AG04450 (cell line): ENCODE results near the gene SRA1. TPM values are rescaled to one million over a fixed set of nuclear protein-coding genes. Genes with fewer than 3 reads are reported as not detected.

Source experiments
- CTCF ChIA-PET: fragments of 300-600, 350-600 bp; formaldehyde crosslinking; extraction: SDS; loops from one replicate; lab custom pipeline; 2022; ENCODE audit warnings: antibody characterized with exemption, inconsistent platforms; lab: Charles Lee
- POLR2A ChIA-PET: fragments of 350-600 bp; formaldehyde crosslinking; extraction: SDS; loops from one replicate; lab custom pipeline; 2021; ENCODE audit warnings: antibody characterized with exemption, inconsistent platforms; lab: Yijun Ruan, JAX
- DNase-seq: peaks from one replicate; pipeline ENCODE4 v3.0.0-alpha.2; 2011; ENCODE audit warnings: low read depth, low spot score
- H3K27ac ChIP-seq: one replicate; pipeline ENCODE4 v1.5.1; 2012; ENCODE audit warnings: low read depth, low read length, control low read depth
- H3K27me3 ChIP-seq: one replicate; pipeline ENCODE4 v1.6.0; 2012; ENCODE audit warnings: low read length; ENCODE audit not compliant: control insufficient read depth, insufficient read depth
- H3K4me3 ChIP-seq: 2 replicates; pipeline ENCODE4 v1.5.1; 2011; ENCODE audit warnings: mild to moderate bottlenecking, low read depth, low read length, control low read depth
- H3K9me3 ChIP-seq: 2 replicates; pipeline ENCODE4 v1.5.1; 2012; ENCODE audit warnings: low read length; ENCODE audit not compliant: control insufficient read depth, insufficient read depth
- CTCF ChIP-seq: IDR thresholded peaks from 2 replicates; pipeline ENCODE4 v1.5.1; 2011; ENCODE audit warnings: low read depth, low read length, control low read depth, inconsistent platforms
- polyA plus RNA-seq: library from polyadenylated mRNA; depleted of rRNA; stranded (reverse); fragments of >200 nt; gene quantifications from 2 replicates; pipeline ENCODE4 v1.2.3, GENCODE V29; 2011; rRNA removed
- small RNA-seq: library from RNA; depleted of rRNA; stranded (forward); fragments of <200 nt; gene quantifications from one replicate; pipeline ENCODE3, GENCODE V24; 2012; ENCODE audit warnings: low read depth; ENCODE audit not compliant: insufficient read length

SRA1 gene
- polyA plus RNA-seq, 1 experiment: 52.8 TPM

GRCh38 chr5:140502834-140503233 is 54.4 kb downstream of the SRA1 start:
- ChIA-PET CTCF (interaction anchor here (0.9 kb wide), 1 partner anchor 130 kb away, joined by 3 read pairs; no protein-coding TSS in a partner anchor), POLR2A (no interaction called here)
- H3K4me3 ChIP-seq: no peak overlapping the region
- no peak overlapping the region for H3K27ac ChIP-seq
- no peaks in the 10 kb centered on the region for H3K27me3 ChIP-seq
- H3K9me3 ChIP-seq: no peaks in the 10 kb centered on the region
- no peak for TF ChIP-seq CTCF
- DNase-seq: no peak

Small RNAs within 50 kb of the gene (small RNA-seq; reads per million reads assigned to genes)
- gene RF00279 (not detected), gene RF00443 (not detected)

Other genes with a start within 250 kb of the SRA1 start
- gene HBEGF, start 210.9 kb downstream of the SRA1 start, polyA plus RNA-seq: 6.6 and 7.0 TPM in 2 replicates
- gene SLC4A9, start 197.3 kb downstream of the SRA1 start, polyA plus RNA-seq: not detected in 2 replicates
- gene ANKHD1, start 155.6 kb downstream of the SRA1 start, polyA plus RNA-seq: 54.3 and 56.6 TPM in 2 replicates
- 1.7 and 2.8 TPM in 2 replicates for gene EIF4EBP3, start 9.8 kb downstream of the SRA1 start, polyA plus RNA-seq
- gene APBB3, start 7.1 kb upstream of the SRA1 start, polyA plus RNA-seq: 13.6 and 14.9 TPM in 2 replicates
- 63.4 and 86.2 TPM in 2 replicates for gene SLC35A4, start 7.4 kb upstream of the SRA1 start, polyA plus RNA-seq
- gene CD14, start 75.7 kb upstream of the SRA1 start, polyA plus RNA-seq: 0.29 and 0.71 TPM in 2 replicates
- gene TMCO6, start 82.0 kb upstream of the SRA1 start, polyA plus RNA-seq: 5.0 and 5.7 TPM in 2 replicates
- 64.0 and 85.6 TPM in 2 replicates for gene NDUFA2, start 90.2 kb upstream of the SRA1 start, polyA plus RNA-seq
- 118 and 136 TPM in 2 replicates for gene IK, start 90.4 kb upstream of the SRA1 start, polyA plus RNA-seq
- gene WDR55, start 107.4 kb upstream of the SRA1 start, polyA plus RNA-seq: 13.6 and 14.3 TPM in 2 replicates
- 0.14 and 0.31 TPM in 2 replicates for gene DND1, start 116.1 kb upstream of the SRA1 start, polyA plus RNA-seq
- 93.6 and 98.8 TPM in 2 replicates for gene HARS1, start 133.9 kb upstream of the SRA1 start, polyA plus RNA-seq
- gene HARS2, start 134.0 kb upstream of the SRA1 start, polyA plus RNA-seq: 39.9 and 48.6 TPM in 2 replicates
- gene ZMAT2, start 143.0 kb upstream of the SRA1 start, polyA plus RNA-seq: 66.6 and 82.8 TPM in 2 replicates
- 0.06 and 0.09 TPM in 2 replicates for gene PCDHA1, start 228.7 kb upstream of the SRA1 start, polyA plus RNA-seq
- 0.05 and 0.07 TPM in 2 replicates for gene PCDHA2, start 237.4 kb upstream of the SRA1 start, polyA plus RNA-seq
- gene PCDHA3, start 243.6 kb upstream of the SRA1 start, polyA plus RNA-seq: 0.20 and 0.27 TPM in 2 replicates
- gene PCDHA4, start 249.6 kb upstream of the SRA1 start, polyA plus RNA-seq: not detected in 2 replicates